ENCODE measurements around the gene TRMT44.

GRCh38 chr4:8524595-8525382 lies 84.2 kb downstream of the TRMT44 start:
- TF ChIP-seq CTCF (IDR thresholded peaks at IDR 0.05 in 2 of 3, conservative IDR thresholded peaks at IDR 0.05 in 1 of 3; ENCODE audit: borderline replicate concordance in 1 of 3, insufficient read depth in 1 of 3, low read depth in 2 of 3, low read length in 2 of 3) (no peak), EZH2 (IDR thresholded peaks at IDR 0.05) (no peak), SIN3A (IDR thresholded peaks at IDR 0.05; ENCODE audit: low read depth) (no peak)
- TF ChIP-seq, protein P1, sequence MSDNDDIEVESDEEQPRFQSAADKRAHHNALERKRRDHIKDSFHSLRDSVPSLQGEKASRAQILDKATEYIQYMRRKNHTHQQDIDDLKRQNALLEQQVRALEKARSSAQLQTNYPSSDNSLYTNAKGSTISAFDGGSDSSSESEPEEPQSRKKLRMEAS (IDR thresholded peaks at IDR 0.05): no peak
